ENCODE measurements around the gene PIGR.

Gene PIGR

DNA sequence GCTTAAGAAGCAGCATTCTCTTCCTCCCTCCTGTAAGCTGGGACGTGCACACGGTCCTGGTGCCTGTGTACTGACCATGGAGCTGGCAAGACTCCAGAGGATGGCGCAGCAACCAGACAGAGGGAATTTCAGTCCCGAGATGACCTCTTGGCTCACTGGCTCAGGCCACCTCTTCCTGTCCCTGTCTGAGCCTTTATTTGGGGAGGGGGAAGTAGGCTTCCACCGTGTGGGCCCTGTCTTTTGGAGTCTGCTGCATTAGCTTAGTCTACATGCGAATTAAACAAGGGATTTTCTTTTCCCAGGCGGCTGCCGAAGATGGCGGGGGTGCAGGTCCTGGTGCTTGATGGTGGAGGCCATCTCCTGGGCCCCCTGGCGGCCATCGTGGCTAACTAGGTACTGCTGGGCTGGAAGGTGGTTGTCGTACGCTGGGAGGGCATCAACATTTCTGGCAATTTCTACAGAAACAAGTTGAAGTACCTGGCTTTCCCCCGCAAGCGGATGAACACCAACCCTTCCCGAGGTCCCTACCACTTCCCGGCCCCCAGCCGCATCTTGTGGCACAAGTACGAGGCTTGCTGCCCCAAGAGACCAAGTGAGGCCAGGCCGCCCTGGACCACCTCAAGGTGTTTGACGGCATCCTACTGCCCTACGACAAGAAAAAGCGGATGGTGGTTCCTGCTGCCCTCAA, 38.8 kb downstream of the PIGR start:
- no peak for DNase-seq

DNA sequence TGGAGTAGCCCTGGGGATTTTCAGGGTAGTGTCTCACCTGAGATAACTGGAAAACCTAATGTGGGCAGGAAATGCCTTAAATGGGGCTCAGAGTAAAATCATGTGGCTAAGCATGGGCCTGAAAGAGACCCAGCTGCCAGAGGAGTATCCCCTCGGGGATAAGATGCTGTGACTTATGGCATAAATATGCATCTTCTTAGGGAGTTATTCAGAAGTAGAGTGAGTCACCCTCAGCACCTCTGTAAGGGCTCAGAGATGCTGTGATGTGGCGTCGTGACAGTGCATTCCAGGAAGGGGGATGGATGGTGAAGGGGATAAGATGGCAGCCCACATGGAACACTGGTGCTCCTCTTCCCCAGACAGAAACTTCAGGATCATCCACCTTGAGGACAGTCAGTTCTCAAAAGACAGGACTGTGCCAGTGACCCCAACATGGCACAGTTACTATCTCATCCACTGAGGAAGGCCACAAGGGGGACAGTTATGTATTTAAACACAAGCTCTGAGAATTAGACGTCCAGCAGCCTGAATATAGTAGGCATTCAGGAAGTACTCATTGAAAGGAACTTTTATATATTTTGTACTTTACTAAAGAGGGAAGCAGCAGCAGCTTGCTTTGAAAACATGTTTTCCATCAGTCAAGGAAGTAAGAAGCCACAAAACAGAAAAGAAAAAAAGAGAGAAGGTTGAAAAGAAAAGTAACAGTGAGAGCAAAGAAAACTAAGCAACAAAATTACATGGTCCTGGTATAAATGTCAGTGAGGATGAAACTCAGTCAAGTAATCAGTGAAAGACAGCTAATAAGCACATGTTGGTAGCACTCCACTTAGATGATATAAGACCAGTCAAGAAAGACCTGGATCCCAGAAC, 40.7 kb downstream of the PIGR start:
- peak; percentile 68 for DNase-seq

DNA sequence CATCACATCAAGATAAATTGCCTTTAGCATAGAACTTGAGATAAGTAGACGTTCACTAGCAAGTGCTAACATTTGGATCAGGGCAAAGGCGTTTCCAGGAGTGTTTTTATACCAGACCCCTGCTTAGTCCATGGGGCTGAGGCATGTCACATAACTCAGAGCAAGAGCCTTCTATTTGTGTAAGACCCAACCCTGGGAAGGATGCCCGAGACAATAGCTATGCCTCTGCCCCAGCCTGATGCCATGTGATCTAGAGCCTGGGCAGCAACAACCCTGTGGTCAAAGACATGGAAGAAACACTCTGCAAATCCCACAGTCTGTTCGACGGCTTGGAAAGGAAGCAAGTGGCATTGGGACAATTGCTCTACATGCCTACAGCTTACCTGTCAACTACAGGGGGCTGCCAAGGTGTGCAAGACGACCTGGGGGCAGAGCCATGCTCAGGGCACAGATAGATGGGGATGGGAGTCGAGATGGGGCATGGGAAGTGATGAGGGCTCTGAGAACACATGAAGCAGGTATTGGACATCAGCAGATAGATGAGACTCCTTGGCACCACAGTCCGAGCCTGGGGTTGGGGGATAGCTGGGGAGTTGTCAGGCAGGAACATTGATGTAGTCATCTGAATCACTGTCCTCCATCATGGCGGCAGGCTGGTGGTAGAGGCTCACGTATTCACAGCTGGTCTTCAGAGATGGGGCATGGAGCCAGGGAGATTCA, 41.7 kb downstream of the PIGR start:
- DNase-seq, result no peak

DNA sequence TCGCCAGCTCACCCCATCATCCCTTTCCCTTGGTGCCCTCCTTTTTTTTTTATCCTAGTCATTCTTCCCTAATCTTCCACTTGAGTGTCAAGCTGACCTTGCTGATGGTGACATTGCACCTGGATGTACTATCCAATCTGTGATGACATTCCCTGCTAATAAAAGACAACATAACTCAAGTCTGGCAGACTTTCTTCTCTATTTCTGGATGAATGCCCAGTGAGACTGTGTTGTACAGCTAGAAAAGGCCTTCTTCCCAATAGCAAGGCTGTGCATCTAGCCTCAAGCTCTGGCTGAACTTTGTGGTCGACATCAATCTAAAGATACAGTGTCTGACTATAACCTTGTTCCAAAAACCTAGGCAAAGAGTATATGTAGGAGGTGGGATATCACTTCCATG, 42.6 kb downstream of the PIGR start:
- no peak for DNase-seq

DNA sequence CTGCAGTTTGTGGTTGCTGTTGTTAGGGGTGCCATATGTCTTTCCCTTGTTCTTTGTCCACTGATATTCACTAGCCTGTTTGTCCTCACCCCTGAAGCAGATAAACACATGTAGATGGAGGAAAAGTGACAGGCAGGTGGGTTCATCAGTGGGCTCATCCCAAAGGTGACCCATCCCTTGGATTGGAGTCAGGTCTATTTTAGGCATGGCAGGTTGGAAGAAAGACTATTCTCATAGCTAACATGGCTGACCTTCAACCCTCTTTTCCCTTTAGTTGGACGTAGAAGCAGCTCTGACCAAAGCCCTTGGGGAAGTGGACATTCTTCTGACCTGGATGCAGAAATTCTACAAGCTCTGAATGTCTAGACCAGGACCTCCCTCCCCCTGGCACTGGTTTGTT, 43.6 kb downstream of the PIGR start:
- no peak for DNase-seq

DNA sequence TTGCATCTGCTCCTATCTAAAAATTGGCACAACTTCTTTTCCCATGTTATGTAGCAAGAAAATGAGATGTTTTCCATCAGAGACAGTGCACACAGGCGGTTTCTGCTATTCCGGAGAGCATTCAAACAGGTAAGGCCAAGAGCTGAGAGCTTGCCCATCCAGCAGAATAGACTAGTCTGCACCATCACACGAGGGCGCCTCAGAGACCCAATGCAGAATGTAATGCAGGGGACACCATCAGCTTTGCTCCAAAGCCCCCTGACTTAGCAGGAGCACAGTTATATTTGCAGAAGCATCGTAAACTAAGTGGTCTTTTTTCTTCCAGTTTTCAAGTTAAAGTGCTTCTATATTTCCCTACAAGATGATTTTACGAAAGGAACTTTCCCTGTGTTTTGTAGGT, 44.3 kb downstream of the PIGR start:
- no peak for DNase-seq

DNA sequence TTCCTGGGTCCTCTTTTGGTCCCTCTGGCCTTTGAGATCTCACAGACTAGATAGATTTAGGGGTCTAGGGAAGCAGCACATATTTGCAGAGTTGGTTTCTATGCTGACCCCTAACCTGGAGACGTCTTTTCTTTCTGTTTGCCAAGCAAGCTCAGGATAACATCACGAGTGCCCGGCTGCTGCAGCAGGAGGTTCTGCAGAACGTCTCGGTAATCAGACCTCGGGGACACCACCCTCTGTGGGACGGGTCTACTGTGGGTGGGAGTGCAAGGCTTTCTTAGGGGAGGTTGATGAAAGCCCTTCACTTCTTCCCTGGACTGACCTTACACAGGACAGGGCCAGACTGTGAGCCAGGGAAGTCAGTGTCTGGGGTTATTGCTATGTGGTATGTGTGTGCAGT, 46.1 kb downstream of the PIGR start:
- DNase-seq, result no peak

DNA sequence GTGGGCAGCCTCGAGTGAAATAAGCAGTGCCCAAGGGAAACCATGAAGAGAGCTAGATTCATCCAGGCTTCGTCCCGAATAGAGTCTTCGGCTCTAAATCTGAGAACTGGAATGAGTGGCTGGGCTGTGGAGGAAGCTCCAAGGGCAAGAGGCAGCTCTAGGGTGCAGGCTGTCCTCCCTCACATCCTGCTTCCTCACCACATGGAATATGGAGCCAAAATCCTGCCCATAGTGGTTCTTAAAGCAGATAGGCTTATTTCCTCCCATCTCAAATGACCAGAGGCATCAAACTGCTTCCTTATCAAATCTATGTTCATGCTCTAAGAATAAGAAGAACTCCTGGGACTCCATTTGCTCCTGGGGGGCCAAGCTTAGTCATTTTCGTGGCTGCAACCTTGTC, 46.5 kb downstream of the PIGR start:
- DNase-seq, result no peak

DNA sequence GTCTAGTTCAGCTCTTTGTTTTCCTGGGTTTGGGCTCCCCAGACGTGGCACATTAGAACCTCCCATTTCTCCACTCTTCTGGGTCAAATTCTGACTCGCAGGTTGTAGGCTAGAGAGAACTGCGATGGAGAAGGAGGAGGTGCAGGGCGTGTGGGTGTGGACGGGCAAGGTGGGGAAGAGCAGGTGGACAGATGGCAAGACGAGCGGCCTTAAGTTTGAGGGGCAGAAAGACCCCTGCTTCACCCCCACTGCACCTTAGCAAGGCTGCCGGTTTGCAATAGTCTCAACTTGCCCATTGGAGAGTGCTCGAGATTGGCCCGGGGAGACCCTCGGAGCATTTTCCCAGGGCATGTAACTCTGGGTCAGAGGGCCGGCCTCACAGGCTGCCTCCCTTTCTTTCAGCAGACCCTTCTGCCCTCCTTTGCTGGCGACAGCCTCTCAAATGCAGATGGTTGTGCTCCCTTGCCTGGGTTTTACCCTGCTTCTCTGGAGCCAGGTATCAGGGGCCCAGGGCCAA, 47.3 kb downstream of the PIGR start:
- no peak for DNase-seq

DNA sequence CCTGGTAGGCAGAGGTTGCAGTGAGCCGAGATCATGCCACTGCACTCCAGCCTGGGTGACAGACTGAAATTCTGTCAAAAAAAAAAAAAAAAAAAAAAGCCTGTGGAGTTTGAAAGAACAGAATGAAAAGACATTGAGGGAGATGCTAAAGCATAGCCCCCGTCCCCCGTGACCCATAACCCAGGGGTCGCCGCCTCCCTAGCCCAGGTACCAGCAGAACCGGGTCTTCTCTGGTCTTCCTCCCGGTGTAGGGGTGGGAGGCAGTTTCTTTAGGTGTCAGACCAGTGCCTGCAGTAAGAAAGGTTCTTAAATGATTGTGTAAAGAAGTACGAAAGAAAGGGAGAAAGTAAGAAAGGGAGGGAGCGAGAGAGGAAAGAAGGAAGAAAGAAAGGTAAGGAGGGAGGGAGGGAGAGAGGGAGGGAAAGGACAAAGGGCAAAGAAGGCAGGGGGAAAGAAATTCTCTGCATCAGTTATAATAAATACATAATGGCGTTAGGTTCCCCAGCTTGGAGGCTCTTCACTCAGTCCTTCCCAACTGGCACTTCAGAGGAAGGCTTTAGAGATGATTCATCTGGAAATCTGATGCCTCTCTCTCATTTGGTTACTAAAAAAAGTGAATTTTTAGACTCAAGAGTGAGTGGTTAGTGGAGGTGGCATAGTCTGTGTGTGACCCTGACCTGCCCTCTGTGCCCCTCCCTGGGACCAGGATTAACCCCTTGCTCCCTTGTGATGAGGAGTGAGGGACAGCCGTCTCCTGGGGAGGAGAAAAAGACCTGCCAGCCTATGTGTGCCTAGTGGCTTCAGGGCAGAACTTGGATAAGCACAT, 48.0 kb downstream of the PIGR start:
- DNase-seq, result no peak

DNA sequence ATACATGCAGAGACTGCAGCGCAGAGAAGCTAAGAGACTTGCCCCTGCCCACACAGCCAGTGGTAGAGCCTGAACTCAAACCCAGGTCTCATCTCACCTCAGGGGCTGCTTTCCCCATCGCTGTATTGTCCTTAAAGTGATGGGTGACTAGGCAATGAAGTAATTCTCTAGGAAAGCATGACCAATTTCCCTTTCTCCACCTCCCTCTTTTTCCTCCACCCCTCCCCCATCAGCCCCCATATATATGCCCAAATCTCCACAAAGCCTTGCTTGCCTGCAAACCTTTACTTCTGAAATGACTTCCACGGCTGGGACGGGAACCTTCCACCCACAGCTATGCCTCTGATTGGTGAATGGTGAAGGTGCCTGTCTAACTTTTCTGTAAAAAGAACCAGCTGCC, 49.1 kb downstream of the PIGR start, which contains the start of gene IL24:
Gene IL24, plus strand, starts transcription at position 269 of the 400 bp plus-strand sequence. CDS start 390 bp downstream, outside the sequence.
- DNase-seq, result peak; percentile 85

DNA sequence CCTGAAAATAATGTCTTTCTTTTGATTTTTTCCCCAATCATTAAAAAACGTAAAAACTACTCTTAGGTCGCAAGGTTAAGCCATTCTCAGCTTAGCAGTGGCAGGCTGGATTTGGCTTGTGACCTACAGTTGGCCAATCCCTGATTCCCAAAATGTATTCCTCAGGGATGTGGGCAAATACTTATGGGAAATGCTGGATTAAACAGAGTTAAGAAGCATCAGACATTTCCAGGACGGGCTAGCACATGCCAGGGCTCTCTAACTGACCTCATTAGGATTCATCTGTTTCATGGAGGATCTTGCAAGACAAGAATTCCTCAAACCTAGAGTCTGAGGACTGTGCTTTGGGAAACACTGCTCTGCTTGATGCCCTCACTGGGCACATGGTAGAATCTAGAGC, 50.0 kb downstream of the PIGR start:
- DNase-seq, result no peak

DNA sequence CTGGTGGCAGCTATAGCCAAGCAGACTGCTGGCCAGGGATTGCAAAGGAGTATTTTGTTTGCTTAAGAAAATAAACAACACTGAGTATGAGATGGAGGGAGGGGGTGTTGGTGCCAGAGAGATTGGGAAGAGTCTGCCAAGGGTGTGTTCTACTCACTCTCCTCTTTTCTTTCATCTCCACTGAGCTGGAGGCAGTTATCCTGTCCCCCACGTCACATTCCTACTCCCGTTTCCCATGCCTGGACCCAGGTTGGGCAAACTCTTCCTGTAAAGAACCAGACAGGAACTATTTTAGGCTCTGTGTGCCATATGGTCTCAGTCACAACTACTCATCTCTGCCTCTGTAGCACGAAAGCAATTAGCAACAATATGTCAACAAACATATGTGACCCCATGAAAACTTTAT, 50.4 kb downstream of the PIGR start:
- no peak for DNase-seq

DNA sequence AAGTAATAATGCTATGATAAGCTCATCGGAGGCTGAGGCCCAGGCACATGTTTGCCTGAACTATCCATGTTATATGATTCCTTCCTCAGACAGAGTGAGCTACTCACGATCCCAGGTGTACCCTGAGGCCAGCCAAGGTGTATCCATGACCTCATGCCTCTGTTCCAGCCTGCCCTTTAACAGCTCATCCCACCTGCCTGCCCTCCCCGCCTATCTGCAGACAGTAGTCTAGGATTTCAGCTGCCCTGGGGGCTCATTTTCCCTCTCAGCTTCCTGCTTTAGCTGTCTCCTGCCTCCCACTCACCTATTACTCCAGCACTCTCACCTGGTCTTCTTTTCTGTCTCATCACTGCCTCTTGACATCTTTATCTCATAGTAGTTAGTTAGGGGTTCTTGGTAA, 50.9 kb downstream of the PIGR start:
- no peak for DNase-seq

DNA sequence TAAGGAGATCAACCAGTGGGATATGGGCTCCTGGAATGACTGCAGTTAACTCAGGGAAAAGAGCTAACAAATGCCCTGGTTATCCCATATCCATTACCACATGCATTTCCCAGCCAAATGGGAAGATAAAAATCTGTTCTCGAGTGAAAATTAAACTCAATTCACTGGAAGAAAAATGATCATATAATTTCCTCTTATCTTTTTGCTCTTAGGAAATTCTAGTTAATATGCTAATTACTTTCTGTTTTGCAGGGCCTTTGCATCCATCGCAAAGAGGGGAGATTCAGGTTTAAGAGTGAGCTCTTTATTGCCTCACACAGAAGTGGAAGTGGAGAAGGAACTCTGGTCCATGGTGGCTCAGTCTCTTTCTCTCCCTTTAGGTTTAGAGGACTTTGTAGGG, 52.9 kb downstream of the PIGR start:
- no peak for DNase-seq

DNA sequence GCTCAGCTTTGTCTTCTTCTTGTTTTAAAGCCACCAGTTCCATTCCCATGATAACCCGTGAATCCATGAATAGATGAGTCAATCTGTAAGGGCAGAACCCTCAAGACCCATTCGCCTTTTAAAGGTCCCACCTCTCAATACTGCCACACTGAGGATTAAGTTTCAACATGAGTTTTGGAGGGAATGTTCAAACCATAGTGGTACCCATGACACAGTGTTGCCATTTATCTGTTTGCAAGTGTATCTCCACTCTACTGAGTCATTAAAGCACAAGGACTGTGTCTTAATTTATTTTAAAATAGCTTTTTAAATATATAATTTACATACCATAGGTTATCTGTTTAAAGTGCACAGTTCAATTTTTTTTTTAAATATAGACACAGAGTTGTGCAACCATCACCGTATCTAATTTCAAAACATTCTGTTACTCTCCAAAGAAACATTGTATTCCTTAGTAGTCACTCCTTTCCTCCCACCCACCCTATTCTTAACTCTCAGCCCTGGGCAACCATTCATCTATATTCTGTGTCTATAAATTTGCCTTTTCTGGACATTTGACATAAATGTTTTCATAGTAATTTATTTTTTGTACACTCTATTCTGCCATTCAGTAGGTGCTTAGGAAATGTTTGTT, 53.8 kb downstream of the PIGR start:
- no peak for DNase-seq

DNA sequence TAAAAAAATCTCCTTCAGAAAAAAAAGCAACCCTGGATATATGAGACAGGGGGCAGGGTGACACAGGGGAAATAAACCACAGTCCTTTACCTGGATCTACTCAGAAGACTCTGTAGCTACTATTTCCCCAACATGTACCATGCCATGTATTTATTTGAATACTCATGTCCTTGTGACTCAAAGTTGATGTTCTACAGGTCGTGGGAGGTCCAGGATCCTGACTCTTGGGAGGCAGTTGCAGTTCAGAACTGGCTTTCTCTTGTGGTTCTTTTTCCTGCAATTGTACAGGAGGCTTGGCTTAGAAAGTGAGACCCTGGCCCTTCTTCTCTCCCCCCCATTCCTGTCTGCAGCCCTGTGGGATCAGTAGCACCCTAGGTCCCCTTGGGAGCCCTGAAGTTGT, 54.9 kb downstream of the PIGR start:
- DNase-seq, result no peak

DNA sequence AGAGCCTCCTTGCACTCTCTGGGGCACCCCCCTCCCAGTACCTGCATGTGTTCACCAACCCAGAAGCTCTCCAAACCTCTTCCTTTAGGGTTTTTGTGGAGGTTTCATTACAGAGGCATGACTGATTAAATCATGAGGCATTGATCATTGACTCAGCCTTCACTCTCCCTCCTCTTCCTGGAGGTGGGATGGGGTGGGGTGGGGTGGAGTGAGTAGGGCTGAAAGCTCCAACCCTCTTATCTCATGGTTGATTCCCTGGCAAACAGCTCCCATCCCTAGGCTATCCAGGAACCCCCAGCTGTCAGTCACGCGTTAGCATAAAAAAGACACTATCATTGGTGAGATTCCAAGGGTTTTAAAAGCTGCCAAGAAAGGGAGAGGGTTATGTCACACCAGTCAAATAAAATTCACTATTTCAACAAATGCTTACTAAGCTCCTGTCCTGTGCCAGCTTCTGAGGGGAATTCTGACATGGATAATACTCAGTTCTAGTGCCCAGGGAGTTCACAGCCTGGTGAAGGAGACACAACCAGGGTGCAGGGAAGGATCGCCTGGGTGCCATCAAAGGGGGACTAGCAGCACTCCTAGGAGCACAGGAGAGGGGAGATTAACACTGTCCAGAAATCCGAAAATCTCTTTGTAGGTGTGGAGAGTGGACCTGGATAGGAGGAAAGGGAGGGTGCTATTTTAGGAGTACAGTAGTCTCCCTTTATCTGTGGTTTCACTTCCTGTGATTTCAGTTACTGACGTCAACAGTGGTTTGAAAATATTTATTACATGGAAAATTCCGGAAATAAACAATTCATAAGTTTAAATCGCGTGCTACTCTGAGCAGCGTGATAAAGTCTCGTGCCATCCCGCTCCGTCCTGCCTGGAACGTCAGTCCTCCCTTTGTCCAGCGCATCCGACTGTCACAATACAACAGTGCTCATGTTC, 55.9 kb downstream of the PIGR start:
- DNase-seq, result peak; percentile 42

DNA sequence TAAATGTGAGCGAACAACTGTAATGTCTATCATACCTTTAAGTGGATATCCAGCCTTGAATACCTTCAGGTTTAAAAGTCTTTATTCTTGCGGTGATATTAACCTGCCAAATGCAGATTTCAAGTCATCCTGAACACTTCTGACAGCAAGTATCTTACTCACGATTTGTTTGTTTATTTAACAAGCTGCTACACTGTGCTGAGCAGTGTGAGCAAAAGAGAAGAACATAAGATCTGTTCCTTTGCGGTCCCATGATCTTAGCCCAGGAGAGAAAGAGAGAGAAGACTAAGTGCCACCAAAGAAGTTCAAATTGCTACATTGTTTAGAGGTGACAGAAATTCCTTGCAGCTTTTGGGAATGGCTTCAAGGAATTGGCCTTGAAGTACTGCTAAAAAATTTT, 58.6 kb downstream of the PIGR start:
- DNase-seq, result no peak

DNA sequence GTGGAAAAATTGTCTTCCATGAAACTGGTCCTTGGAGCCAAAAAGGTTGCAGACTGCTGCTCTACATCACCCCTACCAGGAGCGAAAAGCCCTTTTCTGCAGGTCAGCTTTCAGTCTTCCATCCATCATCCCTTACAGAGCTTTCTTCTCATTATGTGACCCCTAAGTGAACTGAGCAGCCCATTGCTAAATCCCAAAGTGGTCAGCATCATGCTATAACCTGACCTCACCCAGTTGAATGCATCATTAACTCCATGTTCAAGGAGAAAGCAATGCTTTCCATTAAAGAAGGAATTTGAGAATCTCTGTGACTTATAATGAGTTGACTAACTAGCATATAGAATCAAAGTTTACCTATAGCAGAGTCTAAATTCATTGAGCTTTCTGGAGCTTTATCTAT, 59.4 kb downstream of the PIGR start:
- DNase-seq, result no peak

Data from stimulated activated CD4-positive, alpha-beta T cell treated with anti-CD3 and anti-CD28 coated beads, Interleukin-15, amount 100 ng/mL, for 24 hours (primary cell).